ENCODE data around the gene PHF5A.

Gene PHF5A

DNA sequence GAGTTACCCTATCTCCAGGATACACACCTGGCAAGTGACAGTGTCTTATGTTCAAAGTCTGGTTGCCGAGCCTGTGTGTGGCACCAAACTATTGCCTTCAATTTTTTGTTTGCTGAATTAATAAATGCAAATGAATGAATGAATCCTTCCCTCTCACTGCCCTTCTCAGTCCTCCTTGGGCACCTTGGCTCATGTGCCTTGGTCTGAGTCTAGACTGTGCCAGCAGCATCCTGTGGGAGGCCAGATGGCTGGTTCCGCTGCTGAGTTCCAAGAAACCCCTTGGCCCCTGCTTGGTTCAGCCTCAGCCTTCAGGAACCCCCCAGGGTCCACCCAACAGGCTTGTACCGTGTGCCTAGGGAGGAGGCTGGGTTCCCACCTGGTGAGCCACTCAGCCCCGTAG, 52.9 kb downstream of the PHF5A start:
- no peak for DNase-seq (ENCODE audit: low read depth)

GRCh38 chr22:41411021-41411851, 57.3 kb downstream of the PHF5A start:
- no peak for DNase-seq (ENCODE audit: low read depth)

- no peak for DNase-seq (ENCODE audit: low read depth)
These were observed 58.2 kb downstream of the PHF5A start for GRCh38 chr22:41410311-41410751.

Data from stimulated activated CD8-positive, alpha-beta memory T cell treated with anti-CD3 and anti-CD28 coated beads, Interleukin-12 subunit alpha, Interleukin-12 subunit beta, amount 100 ng/mL, for 1 hour (primary cell).